Astrocyte (in vitro differentiated cells and primary cell): ENCODE data around the gene BICDL1. TPM values are rescaled to one million over a fixed set of nuclear protein-coding genes. Genes with fewer than 3 reads are reported as not detected.

ENCODE experiments used
- DNase-seq: peaks from one replicate; pipeline ENCODE4 v3.0.0-alpha.2; 2010; ENCODE audit warnings: low read depth
- FAIRE-seq: peaks from 2 replicates; lab custom pipeline; 2011; peaks lifted over from hg19 to GRCh38; lab: Jason Lieb, UNC
- H2AFZ ChIP-seq: 2 replicates; pipeline ENCODE4 v1.6.0; 2012; ENCODE audit warnings: low read depth, low read length, inconsistent platforms
- H3K27ac ChIP-seq: 2 replicates; pipeline ENCODE4 v1.5.1; 2011; ENCODE audit warnings: low read depth, low read length, inconsistent platforms
- H3K27me3 ChIP-seq: 2 replicates; pipeline ENCODE4 v1.6.0; 2011; ENCODE audit warnings: low read length, inconsistent platforms; ENCODE audit not compliant: insufficient read depth
- H3K36me3 ChIP-seq: 2 replicates; pipeline ENCODE4 v1.5.1; 2011; ENCODE audit warnings: low read length, inconsistent platforms; ENCODE audit not compliant: insufficient read depth
- H3K4me1 ChIP-seq: 2 replicates; pipeline ENCODE4 v1.5.1; 2011; ENCODE audit warnings: low read length, inconsistent platforms; ENCODE audit not compliant: insufficient read depth
- H3K4me2 ChIP-seq: 2 replicates; pipeline ENCODE4 v1.6.0; 2012; ENCODE audit warnings: low read length, inconsistent platforms
- H3K4me3 ChIP-seq: 2 replicates; pipeline ENCODE4 v1.5.1; 2011; ENCODE audit warnings: low read depth, mild to moderate bottlenecking, low read length, inconsistent platforms; ENCODE audit not compliant: insufficient read depth
- H3K79me2 ChIP-seq: 2 replicates; pipeline ENCODE4 v1.6.0; 2012; ENCODE audit warnings: mild to moderate bottlenecking, low read length, inconsistent platforms; ENCODE audit not compliant: insufficient read depth
- H3K9ac ChIP-seq: 2 replicates; pipeline ENCODE4 v1.6.0; 2012; ENCODE audit warnings: mild to moderate bottlenecking, low read length, inconsistent platforms
- H3K9me3 ChIP-seq: 2 replicates; pipeline ENCODE4 v1.5.1; 2012; ENCODE audit warnings: low read depth, mild to moderate bottlenecking, low read length, inconsistent platforms; ENCODE audit not compliant: insufficient read depth
- H4K20me1 ChIP-seq: 2 replicates; pipeline ENCODE4 v1.6.0; 2012; ENCODE audit warnings: low read length, inconsistent platforms; ENCODE audit not compliant: insufficient read depth
- H3K27ac Mint-ChIP-seq: one replicate; pipeline ENCODE4 v1.8.0; 2021; ENCODE audit warnings: mild to moderate bottlenecking, mixed read lengths; ENCODE audit not compliant: unreplicated experiment
- H3K27me3 Mint-ChIP-seq: one replicate; pipeline ENCODE4 v1.8.0; 2021; ENCODE audit warnings: low read depth, mixed read lengths; ENCODE audit not compliant: unreplicated experiment
- H3K36me3 Mint-ChIP-seq: one replicate; pipeline ENCODE4 v1.8.0; 2021; ENCODE audit warnings: low read depth, mixed read lengths; ENCODE audit not compliant: unreplicated experiment
- H3K4me1 Mint-ChIP-seq: one replicate; pipeline ENCODE4 v1.8.0; 2021; ENCODE audit warnings: low read depth, mixed read lengths; ENCODE audit not compliant: unreplicated experiment
- H3K4me3 Mint-ChIP-seq: one replicate; pipeline ENCODE4 v1.8.0; 2021; ENCODE audit warnings: mild to moderate bottlenecking, moderate library complexity, mixed read lengths; ENCODE audit not compliant: unreplicated experiment
- H3K9me3 Mint-ChIP-seq: one replicate; pipeline ENCODE4 v1.8.0; 2021; ENCODE audit warnings: mild to moderate bottlenecking, mixed read lengths; ENCODE audit not compliant: unreplicated experiment
- CTCF ChIP-seq: IDR thresholded peaks from 2 replicates; pipeline ENCODE4 v1.5.1; 2011; ENCODE audit warnings: low read depth, mild to moderate bottlenecking, inconsistent platforms, low read length, moderate library complexity; ENCODE audit not compliant: insufficient read depth
- EZH2 ChIP-seq: IDR thresholded peaks from 2 replicates; pipeline ENCODE4 v1.6.1; 2012; ENCODE audit warnings: mild to moderate bottlenecking, low read length, inconsistent platforms; ENCODE audit not compliant: insufficient read depth
- total RNA-seq: library from RNA; stranded (reverse); gene quantifications from 2 replicates; pipeline ENCODE4 v1.2.1, GENCODE V29; 2021

The BICDL1 gene
- total RNA-seq, 1 donor from 2014 or later, result 8.8 TPM

DNA sequence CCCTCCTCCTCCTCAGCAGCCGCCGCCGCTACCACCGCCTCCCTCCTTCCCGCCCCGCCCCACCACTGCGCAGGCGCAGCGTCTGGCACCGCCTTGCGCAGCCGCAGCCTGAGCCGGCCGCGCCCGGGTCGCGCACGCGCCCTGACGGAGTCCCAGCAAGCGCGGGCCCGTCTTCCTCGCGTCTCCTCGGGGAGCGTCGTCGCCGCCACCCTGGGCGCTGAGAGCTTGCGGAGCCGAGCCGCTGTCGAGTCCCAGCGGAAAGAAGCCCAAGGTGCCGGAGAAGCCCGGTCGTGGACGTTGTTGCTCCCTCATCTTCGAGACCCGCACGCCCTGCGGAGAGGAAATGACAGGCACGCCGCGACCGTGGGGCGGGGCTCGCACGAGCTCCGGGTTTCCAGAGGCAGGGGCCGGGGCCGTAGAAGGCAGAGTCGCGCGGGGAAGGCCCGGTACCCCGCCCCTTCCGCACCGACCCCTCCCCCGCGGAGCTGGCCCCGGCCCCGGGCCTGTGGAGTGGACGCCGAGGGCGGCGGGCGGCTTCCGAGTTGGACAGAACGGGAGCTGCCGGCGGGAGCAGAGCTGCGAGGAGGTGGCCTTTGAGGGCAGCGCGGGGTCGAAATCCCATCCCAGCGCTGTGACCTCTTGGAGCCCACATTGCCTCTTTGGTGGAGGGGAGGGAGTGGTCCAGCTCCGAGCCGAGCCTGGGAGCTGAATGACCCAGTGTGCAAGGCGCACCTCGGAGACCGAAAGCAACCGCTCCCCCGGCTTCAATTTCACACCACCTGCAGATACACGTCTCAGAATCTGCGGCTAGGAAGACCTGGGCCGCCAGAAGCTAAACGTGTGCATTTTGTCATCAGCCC lies 128.0 kb downstream of the BICDL1 start:
- H3K27ac ChIP-seq, result peak overlapping the region; percentile 89
- FAIRE-seq, result no peak
- peaks cover 33% of the 10 kb centered on the region for H3K4me1 Mint-ChIP-seq

DNA sequence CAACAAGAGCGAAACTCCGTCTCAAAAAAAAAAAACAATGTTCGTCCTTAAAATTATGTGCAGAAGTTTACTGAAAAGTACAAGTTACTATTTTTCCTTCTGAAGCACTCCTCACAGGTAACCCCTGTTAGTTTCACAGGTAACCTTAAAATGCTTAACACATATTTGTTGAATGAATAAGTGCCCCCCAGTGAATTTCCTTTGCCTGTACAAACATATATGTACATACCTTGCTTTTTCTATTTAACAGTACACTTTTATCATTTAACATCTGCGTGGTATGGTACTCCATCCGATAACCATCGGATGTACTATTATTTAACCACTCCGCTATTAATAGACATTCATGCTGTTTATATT lies 128.9 kb downstream of the BICDL1 start:
- FAIRE-seq (no peak), DNase-seq (no peak)
- Histone ChIP-seq H3K4me3 (peak overlapping the region; percentile 95), H4K20me1 (peaks cover 44% of the 10 kb centered on the region), H2AFZ (no peak overlapping the region), H3K4me2 (peak overlapping the region; percentile 99), H3K9me3 (no peaks in the 10 kb centered on the region), H3K79me2 (peaks cover 51% of the 10 kb centered on the region), H3K9ac (peak overlapping the region; percentile 92), H3K27ac (peak overlapping the region; percentile 45), H3K4me1 (peaks cover 26% of the 10 kb centered on the region), H3K27me3 (no peaks in the 10 kb centered on the region), H3K36me3 (no peaks in the 10 kb centered on the region)
- Mint-ChIP-seq H3K4me1 (peaks cover 33% of the 10 kb centered on the region), H3K36me3 (peaks cover 3% of the 10 kb centered on the region), H3K27me3 (no peaks in the 10 kb centered on the region), H3K27ac (peak overlapping the region; percentile 78), H3K9me3 (no peaks in the 10 kb centered on the region), H3K4me3 (peak overlapping the region; percentile 91)
- TF ChIP-seq EZH2 (no peak), CTCF (no peak)

More for the DNA sequence above, 128.0 kb downstream of the BICDL1 start:
- Mint-ChIP-seq H3K27me3 (no peaks in the 10 kb centered on the region), H3K4me3 (peak overlapping the region; percentile 91), H3K36me3 (peaks cover 6% of the 10 kb centered on the region), H3K9me3 (no peaks in the 10 kb centered on the region), H3K27ac (peak overlapping the region; percentile 78)
- Histone ChIP-seq H3K4me2 (peak overlapping the region; percentile 99), H3K4me1 (peaks cover 26% of the 10 kb centered on the region), H3K27me3 (no peaks in the 10 kb centered on the region), H3K9ac (peak overlapping the region; percentile 92), H3K9me3 (no peaks in the 10 kb centered on the region), H4K20me1 (peaks cover 52% of the 10 kb centered on the region), H3K4me3 (peak overlapping the region; percentile 95), H2AFZ (peak overlapping the region; percentile 94), H3K36me3 (no peaks in the 10 kb centered on the region), H3K79me2 (peaks cover 60% of the 10 kb centered on the region)
- no peak for TF ChIP-seq EZH2
- no peak for TF ChIP-seq CTCF
- no peak for DNase-seq
